ENCODE data around the gene ZNF727. TPM values are rescaled to one million over a fixed set of nuclear protein-coding genes. Genes with fewer than 3 reads are reported as not detected.

The ZNF727 gene
- total RNA-seq = under 0.01 and 0.21 TPM in 2 replicates

GRCh38 chr7:64045301-64046040 is at the start of gene ZNF727:
Gene ZNF727, plus strand, starts transcription at chr7:64045434. Its CDS starts 188 bp downstream, at chr7:64045622.

GRCh38 chr7:63998549-63998948 is 46.7 kb upstream of the ZNF727 start, which contains the start of gene ZNF722:
Gene ZNF722, plus strand, starts transcription at chr7:63998849. Its CDS starts 113 bp downstream, at chr7:63998962.

Other genes starting within 250 kb of the ZNF727 start
- gene ZNF722, start 46.6 kb upstream of the ZNF727 start, total RNA-seq = not detected in 2 replicates
- not detected in 2 replicates for gene ZNF735, start 161.8 kb downstream of the ZNF727 start, total RNA-seq
- not detected in 2 replicates for gene ZNF679, start 183.0 kb downstream of the ZNF727 start, total RNA-seq